ENCODE measurements around the gene PKMYT1.

GRCh38 chr16:3001316-3001715, 21.1 kb upstream of the PKMYT1 start:
- no peak for TF ChIP-seq CTCF (conservative IDR thresholded peaks at IDR 0.05; ENCODE audit: low read depth, low read length)
- TF ChIP-seq RAD21 (IDR thresholded peaks at IDR 0.05; ENCODE audit: low read length) = no peak
- no peak for TF ChIP-seq NFE2L2 (IDR thresholded peaks at IDR 0.05; ENCODE audit: low read depth, low read length)
- TF ChIP-seq POLR2A (IDR thresholded peaks at IDR 0.05; ENCODE audit: low read depth, low read length) = no peak
- TF ChIP-seq MXI1 (IDR thresholded peaks at IDR 0.05; ENCODE audit: borderline replicate concordance, low read depth, low read length) = no peak
- TF ChIP-seq USF2 (IDR thresholded peaks at IDR 0.05; ENCODE audit: low read depth, low read length) = no peak
- no peak for TF ChIP-seq CEBPB (IDR thresholded peaks at IDR 0.05; ENCODE audit: low read depth, low read length)
- no peak for TF ChIP-seq MAFK (IDR thresholded peaks at IDR 0.05; ENCODE audit: low read depth, low read length)
- no peak for TF ChIP-seq SMC3 (IDR thresholded peaks at IDR 0.05; ENCODE audit: low read depth, low read length)
- no peak for TF ChIP-seq BHLHE40 (IDR thresholded peaks at IDR 0.05; ENCODE audit: low read depth, low read length)
- TF ChIP-seq RFX5 (IDR thresholded peaks at IDR 0.05; ENCODE audit: low read depth, low read length) = no peak
- no peak for TF ChIP-seq RCOR1 (IDR thresholded peaks at IDR 0.05; ENCODE audit: insufficient replicate concordance, low read length)
